ENCODE data around the gene AKTIP. TPM values are rescaled to one million over a fixed set of nuclear protein-coding genes. Genes with fewer than 3 reads are reported as not detected.

Gene AKTIP
- total RNA-seq, 4 donors from 2014 or later: 30.2 to 55.5 (median 36.6) TPM

DNA sequence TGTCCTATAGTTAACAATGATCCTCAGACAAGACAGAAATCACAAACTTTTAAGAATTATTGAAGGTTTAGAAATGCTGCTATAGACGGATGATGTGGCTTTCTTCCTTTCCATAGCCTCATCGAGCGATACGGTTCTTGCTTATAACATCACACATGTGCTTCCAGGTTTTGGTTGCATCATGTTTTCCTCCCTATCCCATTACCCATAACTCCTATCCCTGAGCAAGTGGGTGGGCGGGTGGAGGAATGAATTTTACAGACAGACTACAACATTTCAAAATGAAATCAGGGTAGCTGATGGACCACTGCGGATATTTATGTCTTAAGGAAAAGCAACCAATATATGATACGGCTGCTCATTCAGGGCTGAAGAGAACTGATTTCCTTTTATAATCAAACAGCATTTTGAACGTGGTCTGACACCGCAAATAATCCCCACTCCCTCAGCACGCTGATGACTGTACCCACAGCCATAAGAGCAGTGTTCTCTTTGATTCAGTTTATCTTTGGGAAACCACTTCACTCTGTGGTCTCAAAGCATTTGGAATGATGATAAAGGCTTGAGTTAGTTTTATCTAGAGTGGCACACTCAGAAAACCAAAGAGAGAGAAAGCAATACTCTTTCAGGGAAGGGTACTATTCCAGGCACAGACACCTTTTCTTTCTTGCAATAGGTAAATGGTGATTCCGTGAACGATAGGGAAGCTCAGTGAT, 4.6 kb upstream of the AKTIP start:
- Histone ChIP-seq H3K4me1 (peaks cover 25% of the 10 kb centered on the region), H3K36me3 (no peaks in the 10 kb centered on the region), H3K9me3 (no peaks in the 10 kb centered on the region), H3K27ac (no peak overlapping the region), H3K27me3 (no peaks in the 10 kb centered on the region), H3K4me3 (no peak overlapping the region)
- DNase-seq (ENCODE audit: low spot score in 2 of 2): peak in 1 of 2 donors; percentile 13
- no peak for TF ChIP-seq POLR2AphosphoS5 (IDR thresholded peaks at IDR 0.05)
- no peak for TF ChIP-seq POLR2A (IDR thresholded peaks at IDR 0.05)
- TF ChIP-seq EP300 (IDR thresholded peaks at IDR 0.05): no peak
- TF ChIP-seq CTCF (IDR thresholded peaks at IDR 0.05): no peak
- 85% methylated on average over 12 of the region's 12 CpGs for WGBS

DNA sequence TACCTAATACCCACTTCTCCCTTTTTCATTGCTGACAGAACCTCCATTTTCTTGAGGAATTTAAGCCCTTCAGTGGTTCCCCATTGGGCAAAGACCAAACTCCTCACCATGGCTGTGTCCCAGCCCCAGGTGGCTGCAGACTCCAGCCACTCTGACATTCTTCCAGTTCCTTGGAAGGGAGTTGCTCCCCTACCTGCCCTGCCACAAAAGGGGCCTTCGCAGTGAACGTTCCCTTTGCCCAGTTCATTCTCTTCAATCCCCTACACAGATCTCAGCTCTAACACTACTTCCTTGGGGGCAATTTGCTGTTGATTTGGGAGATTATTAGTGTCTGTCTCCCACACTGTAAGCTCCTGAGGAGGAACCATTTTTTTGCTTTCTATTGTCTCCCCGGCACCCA, 3.2 kb upstream of the AKTIP start:
- TF ChIP-seq EP300 (IDR thresholded peaks at IDR 0.05): no peak
- Histone ChIP-seq H3K9me3 (no peaks in the 10 kb centered on the region), H3K27ac (no peak overlapping the region), H3K36me3 (no peaks in the 10 kb centered on the region), H3K4me1 (peaks cover 38% of the 10 kb centered on the region), H3K4me3 (no peak overlapping the region), H3K27me3 (no peaks in the 10 kb centered on the region)
- no peak for DNase-seq (ENCODE audit: low spot score in 2 of 2)
- WGBS: 95% methylated on average over 3 of the region's 3 CpGs

- Histone ChIP-seq H3K27ac (peak overlapping the region; percentile 91), H3K4me3 (peak overlapping the region; percentile 77), H3K36me3 (no peaks in the 10 kb centered on the region), H3K27me3 (no peaks in the 10 kb centered on the region), H3K4me1 (peaks cover 34% of the 10 kb centered on the region), H3K9me3 (no peaks in the 10 kb centered on the region)
- TF ChIP-seq CTCF (IDR thresholded peaks at IDR 0.05): no peak
- no peak for TF ChIP-seq POLR2AphosphoS5 (IDR thresholded peaks at IDR 0.05)
- TF ChIP-seq POLR2A (IDR thresholded peaks at IDR 0.05): no peak
- no peak for TF ChIP-seq EP300 (IDR thresholded peaks at IDR 0.05)
- no peak for DNase-seq (ENCODE audit: low spot score in 2 of 2)
- 69% methylated on average over 7 of the region's 7 CpGs for WGBS
Observed at GRCh38 chr16:53504665-53505064, 1.7 kb upstream of the AKTIP start.

GRCh38 chr16:53503991-53504663, 1.1 kb upstream of the AKTIP start:
- peak overlapping the region; percentile 77 for H3K4me3 ChIP-seq
- peak in 1 of 2 donors; percentile 80 for DNase-seq (ENCODE audit: low spot score in 2 of 2)
- TF ChIP-seq POLR2A (IDR thresholded peaks at IDR 0.05): no peak
- TF ChIP-seq EP300 (IDR thresholded peaks at IDR 0.05): no peak
- no peak for TF ChIP-seq CTCF (IDR thresholded peaks at IDR 0.05)
- TF ChIP-seq POLR2AphosphoS5 (IDR thresholded peaks at IDR 0.05): no peak
- peaks cover 34% of the 10 kb centered on the region for H3K4me1 ChIP-seq
- H3K27ac ChIP-seq: peak overlapping the region; percentile 91
- WGBS: 3% methylated on average over 14 of the region's 15 CpGs
- no peaks in the 10 kb centered on the region for H3K9me3 ChIP-seq
- no peaks in the 10 kb centered on the region for H3K36me3 ChIP-seq
- no peaks in the 10 kb centered on the region for H3K27me3 ChIP-seq

DNA sequence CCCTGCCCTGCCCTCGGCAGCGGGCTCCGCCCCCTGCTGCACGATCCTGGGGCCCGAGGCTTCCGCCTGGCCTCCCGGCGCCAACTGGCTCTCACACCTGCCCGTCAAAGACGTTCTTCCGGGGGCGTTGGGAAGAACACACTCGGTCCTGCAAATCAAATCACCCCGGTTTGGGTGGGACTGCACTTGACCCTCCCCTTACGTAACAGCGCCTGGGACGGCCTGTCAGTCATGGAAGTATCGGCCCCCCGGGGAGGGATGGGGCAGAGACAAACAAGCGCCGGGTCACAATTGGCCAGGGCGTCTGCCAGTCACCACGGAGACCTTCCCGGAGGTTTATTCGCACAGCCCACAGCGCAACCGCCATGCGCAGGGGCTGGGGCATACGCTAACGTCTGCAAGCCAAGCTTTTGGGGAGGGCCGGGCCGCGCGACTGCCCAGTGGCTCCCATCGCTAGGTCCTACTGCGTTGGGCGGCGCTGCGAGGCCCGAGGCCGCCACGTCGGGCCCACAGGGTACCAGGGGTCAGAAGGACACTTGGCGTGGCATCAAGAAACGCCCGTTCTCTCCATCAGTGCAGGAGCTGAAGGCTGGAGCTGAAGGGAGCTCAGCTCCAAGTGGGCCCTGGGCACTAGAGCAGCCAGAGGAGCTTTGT, 388 bp upstream of the AKTIP start:
- peak overlapping the region; percentile 91 for H3K27ac ChIP-seq
- WGBS: 1% methylated on average over 13 of the region's 46 CpGs
- DNase-seq (ENCODE audit: low spot score in 2 of 2): peak; percentile 100
- TF ChIP-seq CTCF (IDR thresholded peaks at IDR 0.05): no peak
- TF ChIP-seq POLR2A (IDR thresholded peaks at IDR 0.05): peak; percentile 54 to 63
- peak; percentile 6 to 92 (median 65) for TF ChIP-seq POLR2AphosphoS5 (IDR thresholded peaks at IDR 0.05)
- peak overlapping the region; percentile 77 for H3K4me3 ChIP-seq
- H3K4me1 ChIP-seq: peaks cover 34% of the 10 kb centered on the region
- no peaks in the 10 kb centered on the region for H3K27me3 ChIP-seq
- H3K36me3 ChIP-seq: peaks cover 2% of the 10 kb centered on the region
- H3K9me3 ChIP-seq: no peaks in the 10 kb centered on the region

All from suprapubic skin (tissue), 4 donors.